NCI-H1092 treated with DMSO at 0.1 percent for 48 hours (cell line): ENCODE results near the gene PON2.
"Not testable (repeated sequence)": the region's sequence is repeated elsewhere in the genome, so short reads cannot be mapped to it uniquely, and the experiment has no call there.

Experiments
- DNase-seq: peaks from one replicate; lab custom pipeline; 2025; lab: John Stamatoyannopoulos, UW

Gene PON2

DNA sequence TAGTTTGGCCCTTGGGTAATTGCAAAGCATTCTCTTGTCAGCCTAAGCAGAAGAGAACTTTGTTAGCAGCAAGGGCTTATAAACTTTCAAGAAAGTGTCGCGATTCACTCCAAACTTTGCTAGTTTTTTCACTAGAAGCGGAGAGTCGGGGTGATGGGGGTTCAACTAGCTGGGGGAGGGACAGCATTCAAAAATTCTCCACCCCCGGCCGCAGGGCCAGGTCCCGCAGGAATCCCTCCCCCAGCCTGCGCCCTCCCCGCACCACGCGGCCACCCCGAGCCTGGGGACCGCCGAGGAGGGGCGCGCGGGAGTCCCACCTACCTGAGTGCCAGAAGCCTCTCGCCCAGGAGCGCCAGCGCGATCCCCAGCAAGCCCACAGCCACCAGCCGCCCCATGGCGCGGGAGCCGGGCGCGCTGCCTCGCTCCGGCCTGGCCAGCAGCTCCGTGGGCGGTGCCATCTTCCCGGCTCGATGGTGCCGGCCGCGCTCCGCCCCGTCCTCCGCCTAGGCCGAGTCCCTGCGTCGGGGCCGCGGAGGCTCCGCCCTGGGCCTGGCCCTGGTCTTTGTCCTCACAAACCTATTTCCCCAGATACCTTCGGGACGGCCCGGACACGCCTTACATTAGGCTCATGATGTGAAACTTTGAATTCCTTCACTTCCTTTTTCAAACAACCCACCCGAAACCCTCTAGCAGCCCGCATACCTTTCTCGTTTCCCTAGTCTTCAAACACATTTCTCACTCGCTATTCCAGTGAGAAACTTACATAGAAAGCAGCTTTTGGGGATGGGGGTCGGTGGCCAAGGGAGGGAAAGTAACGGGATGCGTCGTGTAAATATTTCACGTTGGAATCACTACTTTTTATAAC is at the start of gene PON2:
Gene PON2 (minus strand): TSS at position 472 of the 865 bp plus-strand sequence. CDS start 77 bp downstream, at position 395.
- DNase-seq, result peak; percentile 74

DNA sequence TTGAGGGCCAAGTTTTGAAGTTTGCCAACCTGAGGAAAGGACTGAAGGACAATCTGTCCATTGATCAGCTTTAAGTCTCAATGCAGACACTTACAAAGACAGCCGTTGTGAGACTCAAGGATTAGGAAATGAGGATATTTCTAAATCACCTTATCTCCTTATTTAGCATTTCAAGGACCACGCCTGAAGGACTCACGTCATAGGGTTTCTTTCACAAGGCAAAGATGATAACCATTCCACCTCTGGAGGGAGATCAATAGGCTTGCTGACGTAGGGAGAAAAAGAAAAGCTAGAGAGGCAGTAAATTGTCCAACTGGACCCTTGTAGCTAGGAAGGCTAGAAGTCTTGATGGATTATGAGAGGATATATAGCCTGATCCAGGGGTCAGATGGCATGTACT is 47.6 kb upstream of the PON2 start:
- DNase-seq, result no peak

DNA sequence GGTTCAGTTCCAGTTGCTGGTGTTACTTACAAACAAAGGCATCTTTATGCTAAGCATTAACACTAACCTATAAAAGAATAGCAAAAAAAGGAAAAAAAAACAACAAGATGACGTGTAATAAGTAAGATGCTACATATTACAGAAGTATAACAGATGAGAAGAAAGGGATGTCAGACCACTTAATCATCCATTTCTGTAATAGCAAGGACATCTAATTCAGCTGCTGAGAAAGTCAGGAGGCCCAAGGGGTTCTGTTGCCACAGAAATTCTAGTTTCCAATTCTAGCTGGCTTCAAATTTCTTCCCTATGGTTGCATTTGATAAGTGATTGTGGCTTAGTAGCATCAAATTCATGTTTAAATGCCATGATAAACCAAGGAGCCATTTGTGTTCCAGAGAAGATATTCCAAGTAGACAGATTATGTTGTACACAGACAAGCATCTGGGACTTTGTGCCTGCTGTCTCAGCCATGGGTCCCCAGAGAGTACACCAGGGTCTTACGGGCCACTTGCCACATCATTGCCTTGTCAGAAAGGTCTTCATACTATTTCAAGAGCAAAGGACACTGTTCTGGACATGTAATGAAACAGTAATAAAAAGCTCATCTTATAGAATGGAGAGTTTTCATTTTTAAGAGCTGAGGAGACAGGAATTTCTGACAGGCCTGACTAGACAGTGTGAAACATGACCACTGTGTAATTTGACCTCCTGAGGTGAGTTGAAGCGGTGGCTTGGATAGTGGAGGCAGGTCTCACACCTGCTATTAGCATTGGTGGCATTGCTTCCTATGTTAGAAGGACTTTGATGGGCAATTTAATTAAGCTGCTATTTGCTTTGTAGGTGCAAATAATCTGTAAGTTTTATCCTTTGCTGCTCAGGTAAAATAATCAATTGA is 46.7 kb upstream of the PON2 start:
- no peak for DNase-seq

DNA sequence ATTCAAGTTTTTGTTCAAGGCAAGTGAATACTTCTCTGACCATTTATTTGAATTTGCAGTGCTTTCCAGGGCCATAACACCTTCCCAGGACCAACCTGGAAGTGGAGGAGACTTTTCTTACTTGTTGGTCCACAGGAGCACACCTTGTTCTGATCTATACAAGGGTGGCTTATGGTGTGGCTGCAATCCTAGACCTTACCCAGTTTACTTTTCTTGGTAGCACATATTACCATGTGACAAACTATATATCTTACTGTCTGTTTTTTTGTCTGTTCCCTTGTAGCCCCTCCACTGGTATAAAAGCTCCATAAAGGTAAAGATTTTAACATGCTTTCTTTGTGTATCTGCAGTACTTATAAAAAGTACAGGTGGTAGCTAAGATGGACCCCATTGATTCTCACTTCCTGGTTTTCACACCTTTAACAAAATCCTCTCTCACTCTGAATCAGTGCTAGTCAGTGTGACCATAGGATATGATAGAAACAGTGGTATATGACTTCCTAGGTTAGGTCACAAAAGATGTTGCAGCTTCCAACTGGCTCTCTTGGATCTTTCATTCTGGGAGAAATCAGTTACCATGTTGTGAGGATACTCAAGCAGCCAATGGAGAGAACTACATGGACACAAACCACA is 45.3 kb upstream of the PON2 start:
- DNase-seq, result no peak

DNA sequence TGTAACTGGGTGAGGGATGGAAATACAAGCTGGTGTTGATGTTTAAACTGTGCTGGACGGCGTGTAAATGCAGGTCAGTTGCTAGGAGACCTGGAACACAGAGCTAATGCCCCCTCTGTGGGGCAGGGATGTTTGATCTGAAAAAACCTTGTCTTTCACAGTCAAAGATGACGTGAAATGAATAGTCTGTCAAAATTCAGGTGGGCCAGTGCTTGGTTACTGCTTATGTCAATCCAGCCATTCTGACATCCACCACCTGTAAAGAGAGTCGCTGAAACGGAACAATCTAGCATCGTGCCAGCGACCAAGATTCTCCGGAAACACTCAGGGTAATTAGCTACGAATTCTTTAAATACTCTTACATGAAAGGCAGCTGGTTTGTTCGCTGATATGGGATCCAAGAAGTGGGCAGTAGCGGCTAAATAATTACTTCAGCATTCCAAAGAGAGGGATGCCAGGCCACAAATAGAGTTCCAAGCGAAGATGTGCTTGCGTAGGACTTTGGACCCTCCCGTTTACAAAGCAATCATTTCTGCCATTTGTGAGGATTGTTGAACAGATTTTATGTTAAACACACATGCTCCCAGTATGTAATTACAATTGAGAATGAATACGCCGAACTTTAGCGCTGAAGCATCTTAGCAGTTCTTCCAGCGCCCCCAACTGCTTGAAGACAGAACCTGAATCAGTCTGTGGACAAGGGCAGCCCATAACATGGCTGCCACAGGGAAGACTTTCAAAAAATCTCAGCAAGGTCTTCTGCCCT is 43.6 kb upstream of the PON2 start:
- DNase-seq, result peak; percentile 79

DNA sequence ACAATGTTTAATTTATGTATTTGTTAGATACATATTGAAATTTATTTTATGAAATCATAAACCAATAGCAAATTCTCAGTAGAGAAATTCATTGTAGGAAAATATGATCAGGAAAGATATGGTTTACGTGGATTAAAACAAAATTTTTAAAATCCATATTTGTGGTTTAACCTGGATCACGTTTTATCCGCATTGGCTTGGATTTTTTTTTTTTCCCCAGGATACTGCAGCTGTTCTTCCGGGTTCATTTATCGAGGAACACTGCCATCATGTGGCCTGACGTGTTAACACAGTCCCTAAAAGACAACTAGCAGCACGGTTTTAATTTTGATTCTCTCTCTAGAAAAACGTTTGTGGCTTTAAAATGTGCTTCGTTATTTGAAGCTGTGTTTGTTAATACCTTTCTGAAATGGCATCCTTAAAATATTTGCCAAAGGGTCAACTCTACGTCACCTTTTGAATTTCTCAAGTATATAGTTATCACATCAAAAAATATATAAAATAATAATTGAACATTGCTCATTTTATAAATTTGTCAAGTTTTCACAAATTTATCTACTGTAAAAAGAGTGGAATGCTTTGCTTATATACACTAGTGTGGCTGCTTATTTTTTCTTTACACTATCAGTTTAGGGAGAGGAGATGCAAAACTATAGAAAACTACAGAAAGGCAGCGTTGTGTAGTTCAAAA is 42.2 kb upstream of the PON2 start:
- peak; percentile 95 for DNase-seq

DNA sequence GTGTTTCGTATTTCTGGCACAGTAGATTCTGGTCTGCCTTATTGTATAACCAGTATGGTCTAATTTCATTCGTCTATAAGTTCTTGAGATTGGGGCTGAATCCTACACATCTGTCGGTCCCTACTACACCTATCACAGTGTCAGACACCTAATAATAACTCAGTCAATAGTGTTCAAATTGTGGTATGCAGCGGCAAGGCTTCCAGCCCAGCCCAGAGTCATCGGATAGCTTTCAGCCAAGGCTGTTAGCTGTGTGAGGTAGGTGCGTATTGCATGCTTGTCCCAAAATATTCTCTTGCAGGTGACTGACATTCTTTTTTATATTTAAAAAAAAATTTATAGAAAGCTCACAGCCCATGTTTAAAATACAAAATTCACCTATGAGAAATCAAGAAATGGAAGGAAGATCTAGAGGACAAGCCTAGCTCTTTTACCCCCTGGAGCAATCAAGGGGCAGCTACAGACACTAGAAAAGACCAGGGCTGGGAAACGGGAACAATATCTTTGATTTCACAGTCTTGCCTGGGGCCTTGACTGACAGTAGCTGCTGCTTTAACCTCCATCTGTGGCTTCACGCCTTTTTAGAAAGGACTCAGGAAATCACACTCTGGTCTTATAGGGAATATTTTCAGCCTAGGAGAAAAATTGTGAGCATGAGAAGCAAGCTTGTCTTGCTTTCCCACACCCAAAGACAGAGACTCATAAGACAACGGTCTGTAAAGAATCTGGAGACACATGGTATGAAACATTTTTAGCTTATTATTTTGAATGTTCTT is 41.4 kb upstream of the PON2 start:
- peak; percentile 94 for DNase-seq

DNA sequence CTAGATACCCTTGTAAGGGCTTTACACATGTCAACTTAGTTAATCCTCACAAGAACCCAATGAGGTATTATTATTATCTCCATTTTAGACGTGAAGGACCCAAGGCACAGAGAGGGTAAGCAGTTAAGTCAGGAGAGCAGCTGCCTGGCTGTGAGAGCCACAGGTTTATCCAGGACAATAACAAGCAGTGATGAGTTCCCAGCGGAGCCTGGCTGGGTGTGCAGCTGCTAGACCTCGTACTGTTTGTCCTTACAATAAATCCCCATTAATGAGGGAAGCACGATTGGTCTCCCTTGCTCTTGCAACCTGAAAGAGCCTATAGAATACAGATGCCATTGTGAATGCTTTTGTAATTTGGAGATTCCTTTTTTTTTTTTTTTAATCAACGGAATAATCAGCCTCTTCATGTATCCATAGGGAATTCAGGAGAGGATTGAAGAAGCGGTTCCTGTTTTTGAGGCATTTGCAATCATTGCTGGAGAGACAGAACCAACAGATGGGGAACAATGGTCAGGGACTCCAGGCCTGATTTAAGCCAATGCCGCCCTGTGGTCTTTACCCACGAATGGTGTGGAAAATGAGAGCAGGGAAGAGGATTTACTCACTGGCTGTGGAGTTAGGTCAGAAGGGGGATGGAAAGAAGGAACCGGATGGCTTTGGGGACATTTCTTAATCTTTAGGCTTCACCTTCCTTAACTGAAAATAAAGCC is 38.6 kb upstream of the PON2 start:
- DNase-seq, result peak; percentile 99

DNA sequence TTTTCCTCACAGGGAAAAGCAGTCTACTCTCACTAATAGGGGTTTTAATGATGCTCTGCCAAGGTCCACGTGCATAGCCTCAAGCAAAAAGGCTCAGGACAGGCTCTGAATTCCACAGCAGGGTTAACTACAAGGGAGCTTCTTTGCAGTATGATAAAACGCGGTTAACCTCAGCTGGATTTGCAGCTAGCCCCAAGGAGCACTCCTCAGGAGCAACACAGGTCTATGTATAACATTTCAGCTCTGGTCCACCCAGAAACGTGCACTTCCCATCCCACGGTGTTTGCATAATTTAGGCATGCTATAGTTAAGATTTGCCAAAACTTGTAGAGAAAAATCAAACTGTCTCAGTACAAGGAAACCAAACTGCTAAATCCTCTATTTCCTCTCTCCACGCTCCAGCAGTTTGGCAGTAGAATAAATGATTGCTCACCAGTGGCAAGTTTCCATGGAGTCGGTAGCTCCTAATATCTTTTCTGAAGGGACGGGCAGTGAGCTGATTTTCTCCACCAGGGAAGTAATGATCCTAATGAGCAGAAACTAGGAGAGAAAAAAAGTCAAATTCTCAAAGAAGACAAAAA is 37.8 kb upstream of the PON2 start:
- DNase-seq, result peak; percentile 92

DNA sequence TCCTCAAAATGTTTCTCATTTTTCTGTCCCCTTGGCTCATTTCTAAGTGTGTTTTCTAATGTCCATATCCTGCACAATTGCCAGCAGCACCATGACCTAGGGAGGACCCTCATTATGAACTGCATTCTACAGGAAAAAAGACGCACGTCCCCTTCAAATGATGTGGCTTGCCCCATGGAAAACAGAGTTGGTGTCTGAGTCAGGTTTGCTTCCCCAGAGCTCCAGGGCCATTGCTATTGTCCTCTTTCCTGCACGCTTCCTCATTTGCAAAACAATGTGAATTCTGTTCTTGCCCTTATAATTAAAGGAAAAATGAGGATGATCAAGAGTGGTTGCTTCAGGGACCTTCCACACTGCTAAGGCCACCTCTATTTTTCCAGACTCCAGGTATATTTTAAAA is 36.2 kb upstream of the PON2 start:
- DNase-seq, result peak; percentile 84

DNA sequence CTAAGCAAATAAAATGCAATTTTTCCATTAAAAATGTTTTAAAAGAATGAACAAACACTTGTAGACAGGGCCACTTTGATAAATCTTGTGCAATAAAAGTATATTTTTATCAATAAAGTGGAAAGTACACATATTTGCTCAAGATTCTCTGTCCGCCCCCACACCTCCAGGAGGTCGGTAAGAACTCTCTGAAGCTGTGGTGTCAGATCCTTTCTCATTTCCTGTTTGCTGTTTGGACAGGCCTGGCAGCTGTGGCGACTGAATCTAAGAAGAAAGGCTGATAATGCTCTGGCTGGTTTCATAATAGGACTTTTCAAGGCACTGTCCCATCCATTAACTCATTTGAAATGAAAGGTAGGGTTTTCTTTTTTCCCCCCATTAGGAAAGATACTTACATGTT is 35.6 kb upstream of the PON2 start:
- peak; percentile 94 for DNase-seq

DNA sequence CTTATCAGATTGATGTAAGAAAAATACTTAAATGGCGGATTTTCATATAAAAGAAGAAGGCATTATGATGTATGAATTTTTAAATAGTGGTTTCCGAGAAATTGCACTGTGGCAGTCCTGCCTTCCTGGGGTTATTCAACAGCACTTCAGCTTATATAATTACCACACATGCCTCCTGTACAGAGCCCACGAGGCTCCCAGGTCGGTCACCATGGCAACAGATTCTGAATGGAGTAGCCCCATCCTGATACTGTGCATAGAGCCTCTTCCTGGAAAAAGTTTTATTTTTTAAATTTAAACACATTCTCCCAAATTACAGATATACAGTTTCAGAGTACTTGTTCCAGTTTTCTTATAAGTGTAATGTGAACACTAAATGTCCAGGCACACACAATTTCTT is 35.0 kb upstream of the PON2 start:
- peak; percentile 99 for DNase-seq

DNA sequence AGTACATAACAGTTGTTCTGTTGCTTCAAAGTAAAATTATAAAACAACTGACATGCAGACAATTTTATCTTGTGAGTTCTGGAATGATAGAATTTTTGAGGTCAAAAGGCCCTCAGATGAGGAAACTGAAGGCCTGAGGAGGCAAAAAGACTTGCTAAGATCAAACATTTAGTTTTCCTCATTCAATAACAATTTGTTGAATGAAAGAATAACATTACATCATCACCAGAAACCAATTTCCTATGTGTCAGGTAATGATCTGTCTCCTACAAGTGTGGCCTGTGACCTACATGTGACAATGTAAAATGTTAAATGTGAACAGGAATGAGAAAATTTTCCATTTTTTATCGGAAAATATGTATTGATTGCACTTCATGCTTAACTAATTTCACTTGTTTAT is 34.4 kb upstream of the PON2 start:
- peak; percentile 67 for DNase-seq

DNA sequence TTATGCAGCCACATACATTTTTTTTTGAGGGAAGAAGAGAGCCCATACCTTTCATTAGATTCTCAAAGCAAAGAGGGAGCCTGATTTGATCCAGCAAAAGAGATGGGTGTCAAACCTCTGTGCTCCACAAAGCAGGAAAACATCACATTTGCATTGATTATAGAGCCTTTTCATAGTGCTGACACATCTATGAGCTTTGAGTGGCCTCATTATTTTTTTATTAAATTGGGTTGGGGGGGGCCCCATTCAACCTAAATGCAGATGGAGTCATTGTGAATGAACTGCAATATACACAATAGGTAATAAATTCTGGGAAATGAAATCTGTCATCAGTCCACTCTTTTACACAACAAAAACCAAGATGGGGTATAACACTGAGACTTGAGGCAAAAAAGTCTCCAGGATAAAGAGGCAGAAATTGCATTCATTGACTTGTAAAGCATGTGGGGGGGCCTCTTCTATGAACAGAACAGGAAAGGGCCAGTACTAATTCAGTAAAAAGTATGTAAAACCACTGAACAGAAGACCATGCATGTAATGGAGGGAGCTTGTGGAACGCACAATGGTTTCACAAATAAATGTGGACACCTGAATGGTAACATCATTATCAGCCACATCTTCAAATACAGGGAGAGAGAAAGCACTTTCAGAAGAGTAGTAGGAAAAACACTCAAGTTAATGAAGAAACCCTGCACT is 33.2 kb upstream of the PON2 start:
- DNase-seq, result peak; percentile 74

DNA sequence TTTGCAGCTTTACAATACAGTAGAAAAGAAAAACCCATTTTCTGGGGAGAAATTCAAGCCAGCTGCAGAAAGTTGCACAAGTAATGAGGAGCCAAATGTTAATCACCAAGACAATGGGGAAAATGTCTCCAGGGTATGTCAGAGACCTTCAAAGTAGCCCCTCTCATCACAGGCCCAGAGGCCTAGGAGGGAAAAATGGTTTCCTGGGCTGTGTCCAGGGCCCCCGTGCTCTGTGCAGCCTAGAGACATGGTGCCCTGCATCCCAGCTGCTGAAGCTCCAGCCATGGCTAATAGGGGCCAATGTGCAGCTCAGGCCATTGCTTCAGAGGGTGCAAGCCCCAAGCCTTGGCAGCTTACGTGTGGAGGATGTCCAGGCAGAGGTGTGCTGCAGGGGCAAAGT is 25.8 kb upstream of the PON2 start:
- DNase-seq, result not testable (repeated sequence)

DNA sequence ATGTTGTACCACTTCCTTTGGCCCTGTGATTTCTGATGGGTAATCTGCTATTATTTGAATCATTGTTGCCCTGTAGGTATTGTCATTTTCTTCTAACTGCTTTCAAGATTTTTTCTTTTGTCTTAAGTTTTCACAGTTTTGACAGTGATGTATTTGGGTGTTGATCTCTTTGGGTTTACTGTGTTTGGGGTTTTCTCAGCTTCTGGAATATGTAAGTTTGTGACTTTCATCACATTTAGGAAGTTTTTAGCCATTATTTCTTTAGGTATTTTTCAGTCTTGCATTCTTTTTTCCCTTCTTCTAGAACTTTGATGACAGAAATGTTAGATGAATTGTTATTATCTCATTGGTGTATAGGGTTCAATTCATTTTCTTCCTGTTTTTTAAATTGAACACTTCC is 23.1 kb upstream of the PON2 start:
- DNase-seq, result no peak

DNA sequence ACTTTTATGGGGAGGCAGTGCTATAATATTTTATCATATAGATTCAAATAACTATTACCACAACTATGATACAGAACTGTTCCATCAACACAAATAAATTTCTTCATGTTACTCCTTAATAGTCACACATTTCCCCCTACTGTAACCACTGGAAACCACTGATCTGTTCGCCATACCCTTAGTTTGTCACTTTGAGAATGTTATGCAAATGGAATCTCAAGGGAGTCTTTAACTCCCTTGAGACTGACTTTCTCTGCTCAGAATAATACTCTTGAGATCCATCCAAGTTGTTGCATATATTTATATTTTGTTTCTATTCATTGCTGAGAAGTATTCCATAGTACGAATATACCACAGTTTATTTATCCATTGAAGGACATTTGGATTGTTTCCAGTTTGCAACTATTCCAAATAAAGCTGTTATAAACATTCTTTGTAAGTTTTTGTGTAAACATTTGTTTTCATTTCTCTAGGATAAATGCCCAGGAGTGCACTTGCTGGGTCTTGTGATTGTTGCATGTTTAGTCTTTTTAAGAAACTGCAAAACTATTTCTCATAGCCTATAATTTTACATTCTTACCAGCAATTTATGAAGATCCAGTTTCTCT is 19.7 kb upstream of the PON2 start:
- no peak for DNase-seq

DNA sequence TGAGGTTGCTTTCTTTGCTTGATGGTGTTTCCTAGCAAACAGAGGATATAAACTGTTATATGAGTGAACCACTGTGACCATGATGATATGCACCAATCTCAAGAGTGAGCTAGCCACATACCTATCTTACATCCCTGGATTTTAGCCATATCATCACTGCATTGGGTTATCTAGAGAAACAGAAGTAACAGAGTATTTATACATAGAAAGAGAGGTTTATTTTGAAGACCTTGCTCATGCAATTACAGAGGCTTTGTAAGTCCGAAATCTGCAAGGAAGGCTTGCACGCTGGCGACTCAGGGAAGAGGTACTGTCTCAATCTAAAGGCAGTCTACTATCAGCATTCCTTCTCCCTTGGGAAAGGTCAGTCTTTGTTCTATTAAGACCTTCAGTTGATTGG is 11.8 kb upstream of the PON2 start:
- DNase-seq, result no peak
